GM18502 (cell line): ENCODE measurements around the gene IGSF21.

Experiments
- ATAC-seq: cut with Tn5 transposase; IDR thresholded peaks from one replicate; pipeline ENCODE4 v1.9.1; 2021; ENCODE audit warnings: mild to moderate bottlenecking; ENCODE audit not compliant: unreplicated experiment, poor library complexity

Gene IGSF21

DNA sequence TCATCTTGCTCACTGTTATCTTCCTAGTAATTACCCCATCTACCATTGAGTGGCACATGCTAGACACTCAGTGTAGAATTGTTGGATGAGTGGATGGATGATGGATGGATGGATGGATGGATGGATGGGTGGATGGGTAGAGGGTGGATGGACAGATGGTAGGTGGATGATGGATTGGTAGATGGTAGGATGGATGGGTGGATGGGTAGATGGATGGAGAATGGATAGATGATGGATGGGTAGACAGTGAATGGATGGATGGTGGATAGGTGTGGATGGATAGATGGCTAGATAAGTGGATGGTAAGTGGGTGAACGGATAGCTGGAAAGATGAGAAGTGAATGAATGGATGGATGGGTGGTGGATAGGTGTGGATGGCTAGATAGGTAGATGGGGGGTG is 207.9 kb downstream of the IGSF21 start:
- ATAC-seq: no peak

DNA sequence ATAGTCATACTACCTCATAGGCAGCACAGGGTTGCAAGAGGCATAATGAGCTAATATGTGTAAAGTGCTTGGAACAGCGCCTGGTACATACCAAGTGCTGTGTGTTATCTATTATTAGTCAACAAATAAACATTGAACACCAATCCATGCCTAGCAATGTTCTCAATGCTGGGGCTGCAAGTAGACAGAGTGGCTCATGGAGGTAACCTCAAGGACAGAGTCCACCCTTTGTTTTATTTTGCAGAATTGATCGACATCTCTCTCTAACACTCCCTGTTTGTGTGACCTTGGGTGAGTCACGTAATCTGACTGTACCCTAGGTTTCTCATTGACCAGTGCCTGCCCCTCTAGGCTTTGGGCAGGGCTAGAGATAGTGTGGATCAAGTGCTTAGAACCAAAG is 209.2 kb downstream of the IGSF21 start:
- no peak for ATAC-seq

DNA sequence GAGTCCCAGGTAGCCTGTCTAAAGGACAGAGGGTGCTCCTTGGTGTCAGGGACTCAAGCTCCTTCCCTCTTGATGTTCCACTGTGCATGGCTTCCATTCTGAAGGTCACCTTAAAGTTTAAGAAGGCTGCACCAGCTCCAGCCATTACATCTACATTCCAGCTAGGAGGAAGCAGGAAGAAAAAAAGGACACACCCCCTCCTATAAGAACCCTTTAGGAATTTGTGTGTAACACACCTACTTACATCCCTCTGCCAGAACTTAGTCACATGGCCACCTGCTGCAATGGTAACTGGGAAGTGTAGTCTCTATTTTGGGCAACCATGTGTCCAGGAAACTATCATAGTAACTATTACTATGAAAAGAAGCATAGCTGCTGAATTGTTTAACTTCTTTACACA is 211.5 kb downstream of the IGSF21 start:
- ATAC-seq: no peak

DNA sequence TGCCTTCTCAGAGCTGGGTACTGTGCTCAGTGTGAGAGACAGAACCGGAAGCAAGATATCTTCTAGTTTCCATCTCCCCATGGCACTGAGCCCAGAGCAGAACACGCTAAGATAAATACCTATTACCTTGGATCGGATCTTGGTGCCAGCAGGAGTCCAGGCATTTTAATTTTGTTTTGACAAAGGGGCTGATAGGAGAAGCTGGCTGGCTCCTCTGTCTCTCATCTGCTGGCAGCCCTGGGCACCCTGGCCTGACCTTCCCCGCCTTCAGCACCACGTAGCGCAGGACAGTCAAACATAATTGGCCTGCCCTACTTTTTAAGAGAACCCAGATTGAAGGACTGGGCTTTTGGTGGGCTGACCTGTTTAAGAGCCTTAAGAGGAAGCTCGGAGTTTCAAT is 212.5 kb downstream of the IGSF21 start:
- no peak for ATAC-seq

DNA sequence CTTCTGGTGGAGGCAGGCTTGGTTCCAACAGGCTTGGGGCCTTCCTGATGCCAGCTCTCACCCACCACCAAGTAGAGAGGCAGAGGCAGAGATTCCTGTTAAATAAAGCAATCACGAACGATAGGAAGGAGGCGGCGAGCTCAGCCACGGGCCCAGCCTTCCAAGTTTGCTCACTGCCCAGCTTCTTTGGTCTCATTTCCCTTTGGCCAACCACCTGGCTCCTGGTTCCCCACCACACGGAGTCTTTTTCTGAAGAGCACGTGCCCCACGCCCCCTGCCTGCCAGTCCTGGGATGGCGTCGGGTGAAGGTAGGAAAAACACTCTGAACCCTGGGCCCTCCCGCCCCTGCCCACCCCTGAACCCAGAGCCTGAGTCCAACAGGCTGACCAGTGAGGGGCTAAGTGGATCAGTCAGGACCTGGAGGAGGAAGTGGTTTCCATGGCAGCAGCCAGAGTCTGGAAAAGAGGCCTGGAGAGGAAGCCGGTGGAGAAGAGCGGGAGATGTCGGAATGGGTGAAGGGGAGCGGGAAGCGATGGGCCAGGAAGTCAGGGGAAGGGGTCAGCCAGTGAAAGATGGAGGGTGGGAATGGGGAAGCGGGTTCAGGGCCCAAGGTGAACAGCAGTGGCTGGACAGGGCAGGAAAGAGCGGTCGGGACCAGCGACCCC is 214.9 kb downstream of the IGSF21 start:
- no peak for ATAC-seq

DNA sequence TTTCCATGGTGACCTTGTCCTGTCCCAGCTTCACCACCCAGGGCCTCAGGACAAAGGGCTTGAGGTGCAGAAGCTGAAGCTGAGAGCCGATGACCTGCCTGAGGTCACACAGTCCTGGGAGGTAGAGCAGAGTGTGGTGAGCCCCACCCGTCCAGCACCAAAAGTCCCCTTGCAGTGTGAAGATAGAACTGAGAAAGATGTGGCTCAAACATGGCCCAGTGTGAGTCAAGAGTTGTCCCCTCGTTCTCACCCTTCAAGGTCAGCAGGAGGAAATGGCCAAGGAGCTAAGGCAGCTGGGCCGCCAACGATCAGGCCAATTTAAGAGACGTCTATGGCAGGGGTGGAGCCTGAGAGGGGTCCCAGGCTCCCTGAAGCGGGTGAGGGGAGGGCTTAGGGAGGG is 215.7 kb downstream of the IGSF21 start:
- no peak for ATAC-seq

DNA sequence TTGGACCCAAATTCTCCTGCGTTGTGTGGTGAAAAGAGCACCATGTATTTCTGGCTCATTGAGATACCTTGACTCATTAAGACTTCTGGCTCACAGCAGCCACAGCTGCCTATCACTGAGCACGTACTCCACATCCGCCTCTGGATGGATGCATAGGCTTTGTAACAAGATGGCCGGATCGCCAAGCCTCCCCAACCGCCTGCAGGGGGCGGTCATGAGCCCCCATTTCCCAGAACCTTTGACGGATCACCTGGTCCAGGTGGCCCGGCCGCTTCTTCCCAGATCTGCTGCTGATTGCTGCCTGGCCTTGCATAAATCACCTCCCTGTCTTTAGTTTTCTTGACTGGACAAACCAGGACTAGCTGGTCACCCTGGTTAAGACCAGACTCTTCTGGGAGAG is 216.6 kb downstream of the IGSF21 start:
- no peak for ATAC-seq

DNA sequence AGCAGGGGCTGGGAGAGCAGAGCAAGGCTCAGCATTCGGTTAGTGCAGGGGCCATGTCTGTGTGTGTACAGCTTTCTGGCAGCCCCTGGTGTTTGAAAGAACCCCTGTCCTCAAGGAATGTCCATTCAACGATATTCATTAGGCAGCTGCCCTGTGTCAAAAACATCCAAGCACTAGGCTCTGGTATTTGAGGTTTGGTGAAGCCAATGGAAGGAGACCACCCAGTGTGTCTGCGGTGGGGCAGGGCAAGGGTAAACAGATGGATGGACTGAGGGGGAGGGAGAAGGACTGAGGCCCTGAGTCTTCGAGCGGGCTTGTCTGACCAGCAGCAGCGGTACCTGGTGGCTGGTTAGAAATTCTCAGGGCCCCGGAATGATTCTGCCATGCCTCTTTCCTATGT is 217.5 kb downstream of the IGSF21 start:
- no peak for ATAC-seq

DNA sequence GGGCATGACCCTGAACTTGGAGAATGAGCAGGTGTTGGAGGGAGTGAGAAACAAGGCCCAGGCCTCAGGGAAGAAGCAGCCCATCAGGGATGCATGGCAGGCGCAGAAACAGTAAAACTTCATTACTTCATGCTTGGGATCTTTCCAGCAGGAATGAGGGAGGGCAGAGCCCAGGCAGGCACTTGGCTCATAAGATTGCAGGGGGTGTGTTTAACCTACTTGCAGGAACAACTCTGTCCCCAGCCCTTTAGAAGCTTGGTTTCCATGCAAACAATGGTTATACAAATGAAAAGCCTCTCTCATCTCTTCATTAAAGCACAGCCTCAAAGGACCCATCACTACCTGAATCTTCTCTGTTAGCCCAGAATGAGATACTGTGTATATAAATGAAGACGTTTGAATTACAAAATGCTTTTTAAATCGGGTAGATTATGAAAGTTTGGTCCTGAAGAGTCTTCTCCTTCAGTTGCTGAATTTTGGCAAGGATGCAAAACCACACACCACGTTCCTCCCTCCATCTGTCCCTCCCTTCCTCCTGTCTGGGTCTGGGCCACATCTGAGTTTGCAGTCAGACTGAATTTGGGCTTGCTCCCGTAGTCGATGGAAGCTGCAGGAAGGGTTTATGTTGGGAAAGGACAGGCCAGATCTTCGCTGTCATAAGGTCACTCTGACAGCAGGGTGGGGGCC is 218.8 kb downstream of the IGSF21 start:
- no peak for ATAC-seq

DNA sequence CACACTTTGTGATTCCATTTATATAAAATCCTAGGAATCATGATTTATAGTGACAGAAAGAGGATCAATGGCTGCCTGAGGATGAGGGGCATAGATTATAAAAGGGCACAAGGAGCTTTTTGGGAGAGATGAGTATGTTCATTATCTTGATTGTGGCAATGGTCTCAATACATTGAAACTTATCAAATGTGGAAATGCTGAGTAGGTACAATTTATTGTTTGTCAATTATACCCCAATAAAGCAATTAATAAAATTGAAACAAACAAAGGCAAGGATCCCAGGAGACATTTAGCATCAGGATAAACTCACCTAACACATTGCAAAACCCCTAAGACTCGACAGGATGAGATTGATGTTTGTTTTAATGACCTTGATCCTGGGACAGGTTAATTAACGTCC is 220.1 kb downstream of the IGSF21 start:
- no peak for ATAC-seq

DNA sequence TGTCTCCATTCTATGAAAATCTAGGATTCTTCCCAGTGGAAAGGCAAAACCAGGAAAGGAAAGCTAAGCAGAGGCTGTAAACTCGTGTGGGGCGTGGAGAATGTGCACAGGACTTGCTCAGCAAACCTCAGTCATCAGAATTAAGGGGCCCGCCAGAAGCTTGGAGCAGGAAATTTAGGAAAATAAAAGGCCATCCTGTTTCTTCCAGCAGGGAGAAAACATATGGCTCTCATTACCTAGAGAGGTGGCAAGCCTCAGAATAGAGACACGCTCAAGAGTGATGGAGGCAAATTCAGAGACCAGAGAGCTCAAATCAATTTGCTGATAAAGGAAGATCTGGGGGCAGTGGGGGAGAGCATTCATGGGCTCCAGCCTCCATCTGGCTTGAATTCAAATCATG is 221.2 kb downstream of the IGSF21 start:
- no peak for ATAC-seq

DNA sequence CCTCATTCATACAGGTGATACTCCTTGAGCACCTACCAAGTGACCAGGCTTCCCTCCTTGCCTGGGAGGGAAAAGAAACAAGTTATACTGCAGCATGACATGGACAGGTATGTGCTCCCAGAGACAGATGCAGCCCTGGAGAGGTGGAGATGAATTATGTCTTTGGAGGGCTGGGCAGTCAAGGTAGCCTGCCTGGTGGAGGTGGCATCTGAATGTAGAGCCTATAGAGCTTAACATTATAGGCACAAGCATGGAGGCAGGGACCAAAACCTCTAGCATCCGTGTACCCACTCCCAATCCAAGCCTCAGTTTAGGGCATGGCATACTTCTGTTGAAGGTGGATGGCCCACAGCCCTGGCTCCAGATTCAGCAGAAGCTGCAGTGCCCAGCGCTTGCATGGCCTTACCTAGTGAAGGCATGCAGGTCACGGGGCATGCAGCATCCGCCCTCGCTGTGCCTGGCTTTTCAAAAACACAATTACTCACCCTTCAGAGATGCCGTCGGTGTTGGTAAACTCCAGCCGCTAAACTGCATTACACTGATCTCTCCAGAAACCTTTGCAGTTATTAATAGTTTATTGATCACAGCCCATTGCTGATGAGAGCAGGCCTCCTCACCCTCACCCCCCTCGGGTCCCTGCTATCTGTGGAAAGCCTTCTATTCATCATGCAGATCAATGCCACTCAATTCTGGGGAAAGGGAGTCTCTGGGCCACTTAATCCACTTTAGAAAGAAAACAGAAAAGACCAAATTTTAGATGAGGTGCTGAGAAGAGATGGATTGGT is 222.1 kb downstream of the IGSF21 start:
- no peak for ATAC-seq

DNA sequence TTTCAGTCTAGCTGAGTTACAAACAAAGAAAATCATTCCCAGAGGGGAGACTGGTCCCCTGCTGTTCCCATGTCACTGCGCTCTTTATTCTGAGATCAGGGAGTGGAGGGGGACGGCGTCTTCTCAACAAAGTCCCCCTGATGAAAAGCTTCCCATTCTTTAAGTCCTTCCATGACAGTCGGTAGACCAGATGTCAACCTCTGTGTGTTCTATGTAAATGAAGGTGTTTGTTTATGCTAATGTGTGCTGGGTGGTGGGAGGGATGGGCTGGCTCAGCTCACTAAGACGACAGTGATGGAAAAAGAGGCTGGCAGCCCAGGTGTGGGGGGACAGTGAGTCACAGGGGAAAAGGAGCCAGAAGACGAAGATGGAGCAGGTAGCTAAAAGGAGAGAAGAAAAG is 225.0 kb downstream of the IGSF21 start:
- no peak for ATAC-seq

DNA sequence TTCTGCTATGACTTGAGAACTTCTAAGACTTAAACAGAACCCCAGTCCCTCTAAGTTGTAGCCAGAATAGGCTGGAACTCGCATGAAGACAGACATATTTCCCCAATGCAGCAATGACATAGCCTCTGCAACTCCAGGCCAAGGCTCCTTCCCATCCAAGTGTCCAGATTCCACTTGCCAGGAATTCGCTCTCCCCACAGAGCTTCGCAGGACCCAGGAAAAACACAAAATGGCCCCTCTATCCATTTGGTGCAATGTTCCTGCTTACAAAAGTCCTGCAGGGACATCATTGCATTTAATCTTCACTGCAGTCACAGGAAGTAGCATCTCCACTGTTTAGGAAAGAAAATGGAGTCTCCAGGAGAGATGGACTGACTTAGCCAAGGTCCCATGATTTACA is 225.6 kb downstream of the IGSF21 start:
- ATAC-seq: no peak

DNA sequence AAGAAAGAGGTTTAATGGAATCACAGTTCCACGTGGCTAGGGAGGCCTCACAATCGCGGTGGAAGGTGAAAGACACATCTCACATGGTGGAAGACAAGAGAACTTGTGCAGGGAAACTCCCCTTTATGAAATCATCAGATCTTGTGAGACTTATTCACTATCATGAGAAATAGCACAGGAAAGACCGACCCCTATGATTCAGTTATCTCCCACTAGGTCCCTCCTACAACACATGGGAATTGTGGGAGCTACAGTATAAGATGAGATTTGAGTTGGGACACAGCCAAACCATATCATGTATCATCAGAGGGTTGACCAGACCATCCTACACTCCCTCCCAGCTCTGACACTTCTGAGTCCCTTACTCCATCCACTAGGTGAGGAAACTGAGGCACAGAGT is 229.2 kb downstream of the IGSF21 start:
- ATAC-seq: no peak

DNA sequence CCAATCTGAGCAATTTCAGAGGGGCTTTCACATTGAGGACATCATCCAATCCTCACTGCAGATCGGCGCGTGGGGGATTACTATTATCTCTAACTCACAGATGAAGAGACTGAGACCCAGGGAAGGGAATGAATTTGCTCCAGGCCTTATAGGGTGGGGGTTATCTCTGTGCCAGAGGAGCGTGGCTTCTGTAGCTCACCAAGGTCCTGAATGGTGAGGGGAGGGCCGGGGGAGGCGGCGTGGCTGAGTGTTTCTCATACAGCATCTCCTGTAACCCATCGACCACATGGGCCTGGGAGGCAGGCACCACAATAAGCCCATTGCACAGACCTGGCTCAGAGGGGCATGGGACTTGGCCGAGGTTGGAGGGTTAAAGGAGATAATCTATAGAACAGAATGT is 230.2 kb downstream of the IGSF21 start:
- ATAC-seq: no peak

DNA sequence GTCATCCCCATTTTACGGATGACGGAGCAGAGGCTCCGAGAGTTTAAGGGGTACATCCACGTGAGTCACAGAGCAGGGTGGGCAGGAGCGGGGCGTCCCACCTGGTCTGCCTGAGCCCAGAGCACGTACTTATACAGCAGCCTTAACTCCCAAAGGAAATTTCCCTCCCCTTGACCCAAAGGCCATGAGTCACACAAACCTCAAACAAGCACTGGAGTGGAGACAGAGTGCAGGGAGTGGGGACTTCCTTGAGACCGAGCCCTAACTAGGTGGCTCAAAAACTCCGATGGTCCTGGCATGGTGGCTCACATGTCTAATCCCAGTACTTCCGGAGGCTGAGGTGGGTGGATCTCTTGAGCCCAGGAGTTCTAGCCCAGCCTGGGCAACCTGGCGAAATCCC is 231.6 kb downstream of the IGSF21 start:
- ATAC-seq: no peak

DNA sequence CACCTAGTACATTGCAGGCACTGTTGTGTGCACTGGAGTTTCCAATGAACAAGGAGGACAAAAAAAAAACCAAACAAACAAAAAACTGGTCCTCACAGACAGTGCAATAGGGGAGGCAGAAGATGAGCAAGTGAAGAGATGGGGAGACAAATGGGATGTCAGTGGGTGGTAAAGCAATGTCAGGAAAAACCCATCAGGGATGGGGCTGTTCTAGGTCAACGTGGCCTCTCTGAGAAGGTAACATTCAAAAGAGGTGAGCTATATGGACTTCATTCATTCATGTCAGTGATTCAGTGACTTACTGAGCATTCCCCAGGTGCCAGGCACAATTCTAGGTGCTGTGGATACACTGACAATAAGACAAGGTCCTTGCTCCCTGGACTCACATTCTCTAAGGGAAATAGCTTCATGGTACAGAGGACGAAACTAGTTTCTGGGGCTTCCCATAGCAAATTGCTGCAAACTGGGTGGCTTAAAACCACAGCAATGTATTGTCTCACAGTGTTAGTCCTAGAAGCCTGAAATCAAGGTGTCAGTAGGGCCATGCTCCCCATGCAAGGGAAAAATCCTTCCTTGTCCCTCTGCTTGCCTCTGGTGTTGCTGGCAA is 232.7 kb downstream of the IGSF21 start:
- ATAC-seq: no peak

DNA sequence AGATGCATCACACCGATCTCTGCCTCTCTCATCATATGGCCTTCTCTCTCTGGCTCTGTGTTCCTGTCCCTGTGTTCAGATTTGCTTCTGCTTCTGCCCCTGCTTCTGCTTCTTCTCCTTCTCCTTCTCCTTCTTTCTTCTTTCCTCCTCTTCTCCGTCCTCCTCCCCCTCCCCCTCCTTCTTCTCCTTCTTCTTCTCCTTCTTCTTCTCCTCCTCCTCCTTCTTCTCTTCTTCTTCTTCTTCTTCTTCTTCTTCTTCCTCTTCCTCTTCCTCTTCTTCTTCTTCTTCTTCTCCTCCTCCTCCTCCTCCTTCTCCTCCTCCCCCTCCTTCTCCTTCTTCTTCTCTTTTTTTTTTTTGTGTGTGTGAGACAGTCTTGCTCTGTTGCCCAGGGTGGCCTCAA is 233.2 kb downstream of the IGSF21 start:
- no peak for ATAC-seq

DNA sequence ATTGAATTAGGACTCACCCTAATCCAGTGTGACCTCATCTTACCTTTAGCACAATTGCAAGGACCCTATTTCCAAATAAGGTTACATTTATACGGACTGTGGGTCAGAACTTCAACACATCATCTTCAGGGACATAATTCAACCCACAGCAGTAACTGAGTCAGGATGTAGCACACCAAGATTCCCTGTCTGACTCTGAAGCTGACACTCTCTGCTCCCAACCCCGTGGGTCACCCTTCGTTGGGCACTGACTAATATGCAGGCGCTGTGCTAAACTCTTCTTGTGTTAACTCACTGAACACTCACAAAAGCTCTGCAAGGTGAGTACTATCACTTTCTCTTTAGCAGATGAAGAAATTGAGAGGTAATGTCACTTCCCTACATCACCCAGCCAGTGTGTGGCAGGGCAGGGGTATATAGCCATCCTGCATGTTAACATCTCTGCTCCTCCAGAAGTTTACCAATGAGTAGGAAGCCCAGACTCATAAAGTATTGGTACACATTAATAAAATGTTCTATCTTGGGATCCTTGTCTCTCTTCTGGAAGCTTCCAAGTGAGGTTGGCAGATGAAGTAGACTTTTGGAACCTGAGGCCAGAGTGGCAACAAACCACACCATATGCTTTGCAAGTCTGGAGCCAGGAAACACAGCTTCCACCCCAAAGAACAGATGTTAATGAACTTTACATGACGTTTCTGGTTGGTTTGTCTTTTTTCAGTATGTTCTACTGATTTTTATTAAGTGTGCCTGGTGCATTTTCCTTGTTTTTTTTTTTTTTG is 233.9 kb downstream of the IGSF21 start:
- ATAC-seq: no peak
